Medulla oblongata (tissue), 1 donor: Measurements from ENCODE around the gene KSR1.

ENCODE experiments used
- DNase-seq: peaks from one replicate; pipeline ENCODE4 v3.0.0-alpha.2; 2015; ENCODE audit errors: extremely low spot score

Gene KSR1

DNA sequence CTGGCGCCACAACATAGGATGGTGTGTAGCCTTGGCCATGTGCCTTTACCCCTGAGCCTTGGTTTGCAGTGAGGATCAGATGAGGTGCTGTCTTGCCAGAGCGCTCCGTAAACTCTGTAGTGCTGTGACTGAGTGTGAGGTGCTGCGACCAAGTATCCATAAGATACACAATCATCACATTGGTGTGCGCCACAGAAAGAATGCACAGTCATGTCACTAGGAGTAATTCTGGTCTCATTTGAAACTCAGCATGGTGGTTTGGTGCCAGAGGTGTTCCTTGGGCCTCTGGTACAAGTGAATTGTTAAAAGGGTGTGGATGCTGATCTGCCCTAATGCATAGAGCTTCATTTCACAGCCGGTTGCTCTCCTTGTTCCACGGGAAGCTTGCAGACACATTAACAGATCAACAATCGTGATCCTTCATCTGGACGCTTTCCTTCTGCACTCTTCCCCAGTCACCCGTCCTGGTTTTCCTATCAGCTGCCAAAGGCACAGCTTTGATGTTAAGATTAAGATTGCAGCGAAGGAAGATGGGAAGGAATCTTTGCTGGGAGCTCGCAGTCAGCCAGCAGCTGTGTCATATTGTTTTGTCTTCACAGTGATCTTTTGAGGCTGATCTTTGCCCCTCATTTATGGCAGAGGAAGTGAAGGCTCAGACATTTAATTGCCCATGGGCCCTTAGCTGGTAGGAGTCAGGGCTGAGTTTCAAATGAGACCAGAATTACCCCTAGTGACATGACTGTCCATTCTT lies 79.1 kb downstream of the KSR1 start:
- no peak for DNase-seq

DNA sequence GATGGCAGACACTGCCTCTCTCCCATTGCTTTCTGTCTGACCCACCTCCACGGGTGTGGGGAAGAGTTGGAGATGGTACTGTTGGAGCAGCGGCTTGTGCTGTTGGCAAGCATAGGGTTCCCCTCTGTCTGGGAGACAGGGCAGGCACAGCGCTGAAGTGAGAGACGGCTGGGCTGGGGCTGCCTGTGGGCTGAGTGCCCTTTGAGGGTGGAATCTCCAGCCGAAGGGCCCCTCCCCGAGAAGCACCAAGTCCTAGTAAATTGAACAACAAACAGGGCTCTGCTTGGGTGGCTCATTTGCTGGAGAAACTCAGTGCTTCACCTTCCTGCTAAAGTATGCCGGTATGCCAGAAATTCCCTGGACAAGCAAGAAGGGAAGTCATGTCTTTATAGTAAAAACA lies 79.7 kb downstream of the KSR1 start:
- DNase-seq: no peak

DNA sequence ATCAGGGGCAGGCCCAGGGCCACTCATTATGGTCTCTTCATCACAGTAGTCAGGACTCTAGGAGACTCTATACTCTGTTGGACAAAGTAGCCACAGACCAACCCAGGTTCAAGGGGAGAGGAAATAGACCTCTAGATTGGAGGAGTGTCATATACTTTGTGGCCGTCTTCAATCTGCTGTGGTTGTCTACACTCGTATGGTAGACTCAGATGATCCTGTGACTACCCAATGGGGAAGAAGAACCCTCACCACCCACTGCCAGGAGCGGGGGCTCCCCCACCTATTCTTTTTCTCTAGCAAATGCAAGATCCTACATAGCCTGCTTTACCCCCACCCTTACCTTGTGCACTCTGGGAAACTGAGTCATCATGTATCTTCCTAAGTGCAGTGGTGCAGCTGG lies 80.5 kb downstream of the KSR1 start:
- DNase-seq: no peak

DNA sequence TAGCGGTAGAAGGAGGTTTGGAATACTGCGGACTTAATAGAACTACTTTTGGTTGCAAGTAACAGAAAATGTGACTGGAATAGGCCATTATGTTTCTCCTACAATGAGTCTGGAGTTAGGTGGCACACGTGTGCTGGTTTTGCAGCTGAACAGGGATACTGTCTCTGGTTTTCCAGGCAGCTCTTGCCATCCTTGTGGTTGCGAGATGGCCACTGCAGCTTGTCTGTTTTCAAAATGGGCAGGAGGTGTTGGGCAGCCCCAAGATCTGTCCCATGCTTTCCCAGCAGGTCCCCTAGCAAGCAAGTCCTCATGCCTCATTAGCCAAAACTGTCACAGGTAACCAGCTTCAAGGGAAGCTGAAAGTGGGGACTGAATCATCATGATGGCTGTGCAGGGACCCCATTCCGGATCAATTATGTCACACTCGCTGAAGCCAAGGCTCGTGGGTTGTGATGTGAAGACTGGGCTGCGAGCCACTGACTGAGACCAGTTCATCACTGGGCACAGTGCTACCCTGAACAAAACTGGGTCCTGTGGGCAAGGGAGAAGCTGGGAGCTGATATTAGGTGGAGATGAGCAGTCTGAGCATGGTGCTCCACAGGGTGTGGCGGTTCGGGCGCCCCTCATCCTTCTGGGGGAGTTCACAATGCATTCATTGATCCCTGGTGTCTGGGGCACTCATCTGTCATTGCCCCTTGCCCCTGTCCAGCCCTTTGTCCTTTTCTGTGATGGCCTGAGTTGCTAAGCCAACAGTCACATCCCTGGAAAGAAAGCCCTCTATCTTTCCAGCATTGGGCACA lies 82.1 kb downstream of the KSR1 start:
- DNase-seq: peak; percentile 82

DNA sequence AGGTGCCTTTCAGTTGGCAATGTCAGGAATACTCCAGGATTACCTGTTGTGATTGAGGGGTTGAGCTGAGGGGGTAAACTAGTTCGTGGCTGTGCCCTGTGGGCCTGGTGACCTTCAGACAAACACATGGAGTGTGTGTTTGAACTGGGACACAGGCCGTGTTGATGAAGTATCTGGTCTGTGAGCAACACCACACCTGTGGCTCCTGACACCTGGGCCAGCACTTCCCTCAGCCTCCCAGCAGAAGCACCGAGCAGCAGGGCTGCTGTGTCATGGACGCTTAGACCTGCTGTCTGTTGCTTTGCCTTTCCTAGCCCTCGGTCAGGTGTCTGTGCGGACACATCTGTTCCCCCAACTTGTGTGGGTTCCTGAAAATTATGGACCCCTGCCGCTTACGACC lies 82.9 kb downstream of the KSR1 start:
- no peak for DNase-seq

DNA sequence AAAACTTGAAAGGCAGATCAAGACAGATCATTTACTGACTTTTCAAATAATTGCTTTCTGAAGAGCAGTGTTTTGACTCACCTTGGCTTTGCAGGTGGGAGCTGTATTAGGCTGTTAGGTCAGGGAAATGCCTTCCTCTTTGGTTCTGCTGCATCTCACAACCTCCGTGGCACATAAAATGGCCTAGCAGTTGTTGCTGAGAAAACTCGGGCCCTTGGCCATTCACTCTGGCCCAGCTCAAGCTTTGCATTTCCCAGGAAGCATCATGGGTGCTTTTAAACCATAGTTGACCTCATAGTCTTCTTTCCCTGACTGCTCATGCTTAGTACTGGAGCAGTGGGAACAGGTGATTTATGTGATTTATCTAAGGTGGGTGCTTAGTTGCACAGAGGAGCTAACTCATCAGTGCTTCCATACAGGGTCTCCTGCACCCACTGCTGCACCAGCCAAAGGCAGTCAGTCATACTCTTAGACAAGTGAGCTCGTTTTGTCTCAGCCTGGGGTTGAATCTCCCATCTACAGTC lies 83.6 kb downstream of the KSR1 start:
- no peak for DNase-seq

DNA sequence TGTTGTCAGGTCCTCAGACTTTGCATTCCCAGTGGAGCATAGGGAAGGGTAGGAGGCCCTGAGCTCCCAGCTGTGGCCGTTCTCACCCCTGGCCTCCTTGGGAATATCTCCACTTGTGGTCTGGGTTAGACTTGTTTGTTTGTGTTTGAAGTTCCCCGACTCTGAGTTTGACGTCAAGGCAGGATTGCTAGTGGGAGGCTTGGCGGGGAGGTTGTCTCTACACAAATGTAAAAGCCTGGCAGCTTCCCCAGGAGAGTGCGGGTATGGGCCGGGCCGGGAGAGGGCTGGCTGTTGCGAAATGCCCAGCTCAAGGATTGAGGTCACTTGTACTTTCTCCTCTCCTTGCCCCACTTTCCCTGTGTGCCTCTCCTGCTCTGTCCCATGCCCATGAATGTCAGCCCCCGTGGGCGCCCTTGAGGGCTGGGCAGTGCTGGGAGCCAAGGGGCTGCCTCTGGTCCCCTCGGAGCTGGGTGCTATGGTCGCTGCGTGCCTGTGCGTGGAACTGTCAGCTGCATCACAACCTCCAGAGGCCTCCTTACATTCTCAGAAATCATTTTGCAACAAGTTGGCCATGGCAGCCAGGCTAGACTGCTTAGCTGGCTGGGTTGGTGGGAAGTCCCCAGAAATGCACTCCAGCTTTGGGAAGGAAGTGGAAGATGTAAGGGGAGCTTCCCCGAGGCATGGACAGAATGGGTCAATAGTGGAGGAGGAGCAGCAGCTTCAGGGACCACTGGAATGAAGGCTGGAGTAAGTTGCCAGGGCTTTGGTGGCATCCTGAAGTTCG lies 84.3 kb downstream of the KSR1 start:
- DNase-seq: peak; percentile 89

DNA sequence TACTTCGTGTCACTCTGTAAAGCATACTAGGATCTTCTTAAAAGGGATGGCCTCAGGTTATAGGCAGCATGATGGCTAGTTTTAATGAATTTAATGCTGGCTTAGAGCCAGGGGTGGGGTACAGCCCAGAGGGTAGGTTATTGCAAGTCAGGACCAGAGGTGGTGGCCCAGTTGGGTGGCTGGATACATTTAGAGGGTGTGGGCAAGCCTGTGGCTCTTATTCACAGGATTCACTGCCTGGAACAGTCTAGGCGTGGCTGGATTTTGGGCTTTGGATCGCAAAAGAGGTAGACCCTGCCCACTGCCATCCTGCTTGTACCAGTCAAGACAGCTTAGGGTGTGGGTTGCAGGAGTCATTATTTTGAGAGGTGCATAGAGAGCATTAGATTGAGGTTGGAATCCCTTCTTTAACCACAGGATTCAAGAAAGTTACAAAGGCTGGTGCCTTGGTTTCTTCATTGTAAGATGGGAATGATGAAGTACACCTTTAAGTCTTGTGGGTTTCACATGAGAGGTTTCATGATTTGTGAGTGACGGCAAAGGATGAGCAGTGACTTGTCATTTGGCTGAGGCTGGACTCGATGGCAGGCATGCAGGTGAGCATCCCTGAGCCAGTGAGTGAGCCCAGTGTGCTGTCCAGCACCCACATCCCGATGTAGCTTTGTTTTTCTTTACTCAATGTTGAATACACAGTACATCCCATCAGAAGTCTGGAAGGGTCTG lies 85.2 kb downstream of the KSR1 start:
- DNase-seq: no peak

DNA sequence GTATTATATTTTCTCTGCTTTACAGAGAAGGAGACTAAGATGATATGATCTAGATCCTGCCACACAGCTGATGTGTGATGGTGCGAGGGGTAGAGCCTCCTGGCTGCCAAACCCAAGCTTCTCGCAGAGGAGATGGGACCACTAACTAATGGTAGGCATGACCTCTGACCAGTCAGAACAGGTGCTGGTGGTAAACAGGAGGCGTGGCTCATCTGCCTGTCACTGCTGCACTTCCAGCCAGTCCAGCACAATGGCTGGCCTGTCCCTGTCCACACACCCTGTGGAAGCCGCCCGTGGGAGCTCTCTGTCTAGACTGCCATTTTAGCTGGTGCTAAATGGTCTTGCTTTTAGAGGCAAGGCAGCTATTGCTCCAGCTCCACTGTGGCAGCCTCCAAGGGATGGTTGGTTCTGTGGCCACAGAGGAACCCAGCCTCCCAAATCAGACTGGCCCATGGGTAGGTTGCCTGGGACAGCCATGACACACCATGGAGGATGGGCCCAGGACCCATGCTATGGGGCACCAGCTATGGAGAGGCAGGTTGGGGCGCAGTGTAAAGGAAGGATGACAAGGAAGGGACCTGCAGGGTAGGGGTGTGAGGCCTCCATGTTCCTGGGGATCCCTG lies 86.7 kb downstream of the KSR1 start:
- DNase-seq: no peak

DNA sequence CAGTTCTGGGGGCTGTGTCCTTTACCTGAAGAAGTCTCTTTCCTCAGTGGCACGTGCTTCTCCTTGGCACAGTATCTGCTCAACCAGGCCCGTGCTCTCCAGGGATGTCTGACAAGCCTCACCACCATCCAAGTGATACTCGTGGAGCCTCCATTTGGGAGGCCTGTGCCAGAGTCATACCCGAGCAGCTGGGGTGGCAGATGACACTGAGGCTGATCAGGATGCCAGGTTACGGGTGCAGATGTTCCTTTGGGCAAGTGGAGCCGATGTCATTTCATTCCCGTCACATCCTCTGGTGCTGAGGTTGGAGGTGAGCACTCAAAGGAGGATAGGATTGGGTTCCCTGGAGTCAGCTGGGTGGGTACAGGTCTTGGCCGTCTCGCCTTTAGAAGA lies 87.2 kb downstream of the KSR1 start:
- no peak for DNase-seq

DNA sequence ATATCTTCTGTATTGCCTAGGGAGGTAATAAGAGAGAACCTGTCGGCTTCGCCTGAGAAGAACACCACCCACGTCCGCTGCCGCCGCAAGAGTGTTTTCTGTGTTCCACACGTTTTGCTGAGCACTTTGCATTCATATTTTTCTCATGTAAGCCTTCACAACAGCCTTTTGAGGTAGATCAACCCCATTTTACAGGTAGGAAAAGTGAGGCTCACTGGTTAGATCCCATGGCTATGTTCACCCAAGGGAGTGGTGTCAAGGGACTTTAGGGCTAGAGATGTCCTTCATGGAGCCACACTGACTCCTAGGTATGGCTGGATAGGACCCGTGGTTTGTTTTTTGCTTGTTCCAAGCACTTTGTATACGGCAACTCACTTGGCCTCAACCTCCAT lies 87.7 kb downstream of the KSR1 start:
- no peak for DNase-seq

DNA sequence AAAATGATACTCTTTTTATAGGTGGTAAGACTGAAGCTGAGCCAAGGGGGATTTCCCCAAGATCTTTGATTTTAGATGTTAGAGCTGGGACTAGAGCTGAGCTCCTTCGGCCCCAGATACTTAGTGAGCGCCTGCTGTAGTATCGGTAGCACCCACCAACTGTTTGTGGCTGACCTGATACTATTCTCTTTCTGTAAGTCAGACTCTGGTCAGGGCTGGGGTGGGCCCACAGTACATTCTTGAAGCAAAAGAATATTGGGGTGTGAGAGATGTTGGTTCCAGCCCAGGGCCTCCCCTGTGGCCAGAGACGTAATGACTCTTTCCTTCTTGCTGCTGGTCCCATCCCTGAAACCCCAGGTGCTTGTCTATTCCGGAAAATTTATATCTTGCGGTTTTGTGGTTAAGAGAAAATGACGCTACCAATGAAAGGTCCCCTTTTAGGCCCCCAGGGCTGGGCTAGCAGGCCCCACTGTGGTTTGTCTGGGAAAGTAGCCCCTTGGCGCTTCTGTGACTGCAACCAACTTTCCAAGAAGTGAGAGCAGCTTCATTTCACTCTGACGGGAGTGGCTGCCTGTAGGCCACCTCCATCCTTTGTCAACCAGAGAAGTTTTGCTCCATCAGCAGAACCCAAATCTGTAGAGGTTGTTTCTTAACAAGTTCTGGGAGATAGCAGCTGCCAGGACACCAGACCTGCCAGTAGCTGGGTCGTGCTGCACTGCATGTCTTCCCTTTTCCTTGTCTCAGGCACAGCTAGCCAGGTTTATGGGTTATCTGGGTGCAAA lies 88.3 kb downstream of the KSR1 start:
- DNase-seq: no peak

DNA sequence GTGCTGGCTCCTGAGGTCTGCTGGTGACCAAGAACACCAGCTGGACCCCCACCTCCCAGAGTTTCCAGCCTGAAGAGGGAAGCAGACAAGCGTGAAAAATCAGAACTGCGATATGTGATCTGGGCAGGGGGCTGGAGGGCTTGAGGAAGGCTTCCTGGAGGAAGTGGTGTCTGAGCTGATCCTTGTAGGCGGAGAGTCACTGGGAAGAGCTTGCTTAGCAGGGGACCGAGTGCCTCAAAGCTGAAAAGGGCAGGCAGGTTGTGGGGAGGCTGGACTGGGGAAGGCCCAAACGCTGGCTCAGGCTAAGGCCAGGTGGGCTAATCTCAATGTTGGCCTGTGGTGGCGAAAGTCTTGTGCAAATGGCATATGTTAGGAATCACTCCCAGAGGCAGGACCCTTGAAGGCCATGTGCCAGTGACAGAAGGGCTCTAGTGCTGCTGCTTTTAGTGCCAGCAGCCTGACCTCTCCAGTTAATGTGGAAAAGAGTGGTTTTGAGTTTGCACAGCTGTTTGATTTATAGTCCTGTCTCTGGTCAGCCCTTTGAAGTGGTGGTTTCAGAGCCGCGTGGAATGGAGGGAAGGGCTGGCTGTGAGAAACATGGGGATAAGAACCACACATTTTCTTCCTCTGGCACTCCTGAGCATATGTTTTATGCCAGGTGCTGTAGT lies 89.4 kb downstream of the KSR1 start:
- no peak for DNase-seq

DNA sequence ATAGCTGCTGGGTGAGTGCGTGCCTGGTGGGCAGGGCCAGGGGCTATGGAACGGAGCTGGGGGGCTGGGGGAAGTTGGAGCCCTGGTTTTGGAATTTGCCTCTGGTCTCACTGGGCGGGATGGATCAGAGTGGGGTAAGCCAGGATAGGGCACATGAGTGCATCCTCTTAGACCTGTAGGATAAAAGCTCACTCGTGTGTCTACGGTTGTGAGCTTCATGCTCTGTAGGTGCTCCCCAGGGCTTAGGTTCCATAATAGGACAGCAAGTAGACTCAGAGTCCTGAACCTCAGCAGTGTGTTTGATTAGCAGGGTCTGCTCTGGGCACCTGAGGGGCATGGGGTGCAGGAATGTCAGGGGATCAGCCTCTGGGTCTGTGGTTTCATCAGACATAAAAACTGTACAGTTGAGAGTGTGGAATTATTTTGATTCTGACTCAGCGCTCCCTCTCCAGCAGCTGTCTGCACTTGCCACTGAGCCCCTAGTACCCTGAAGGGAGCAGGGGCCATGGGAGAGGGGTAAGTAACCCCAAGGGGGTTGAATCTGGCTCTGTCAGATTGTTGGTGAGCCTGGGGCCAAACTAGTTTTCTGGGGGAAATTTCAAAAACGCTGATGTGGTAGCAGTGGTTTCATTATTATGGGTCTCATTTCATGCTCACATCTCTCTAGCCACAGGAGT lies 90.5 kb downstream of the KSR1 start:
- DNase-seq: no peak

DNA sequence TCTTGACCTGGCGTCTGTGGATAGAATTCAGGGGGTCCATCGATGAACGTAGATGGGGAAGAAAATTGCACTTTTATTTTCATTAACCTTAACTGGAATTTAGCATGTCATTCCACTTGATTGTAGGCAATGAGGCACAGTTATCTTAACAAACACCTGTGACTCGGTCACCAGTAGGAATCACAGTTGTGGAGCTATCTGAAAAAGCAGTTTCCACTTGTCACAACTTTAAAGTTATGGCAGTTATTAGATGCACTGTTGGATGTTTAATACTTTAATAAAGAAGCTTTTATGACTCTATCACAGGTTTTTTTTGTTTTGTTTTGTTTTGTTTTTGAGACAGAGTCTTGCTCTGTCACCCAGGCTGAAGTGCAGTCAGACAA lies 91.0 kb downstream of the KSR1 start:
- no peak for DNase-seq

DNA sequence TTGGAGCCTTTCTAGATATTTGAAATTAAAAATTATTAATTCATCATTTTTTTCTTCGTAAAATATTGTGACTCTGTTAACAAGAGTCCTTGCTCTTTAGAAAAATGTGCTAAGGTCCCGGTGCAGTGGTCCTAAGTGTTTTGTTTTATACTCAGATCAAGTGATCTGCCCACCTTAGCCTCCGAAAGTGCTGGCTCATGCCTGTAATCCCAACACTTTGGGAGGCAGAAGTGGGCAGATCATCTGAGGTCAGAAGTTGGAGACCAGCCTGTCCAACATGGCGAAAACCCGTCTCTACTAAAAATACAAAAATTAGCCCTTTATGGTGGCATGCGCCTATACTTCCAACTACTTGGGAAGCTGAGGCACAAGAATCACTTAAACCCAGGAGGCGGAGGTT lies 92.1 kb downstream of the KSR1 start:
- DNase-seq: no peak

DNA sequence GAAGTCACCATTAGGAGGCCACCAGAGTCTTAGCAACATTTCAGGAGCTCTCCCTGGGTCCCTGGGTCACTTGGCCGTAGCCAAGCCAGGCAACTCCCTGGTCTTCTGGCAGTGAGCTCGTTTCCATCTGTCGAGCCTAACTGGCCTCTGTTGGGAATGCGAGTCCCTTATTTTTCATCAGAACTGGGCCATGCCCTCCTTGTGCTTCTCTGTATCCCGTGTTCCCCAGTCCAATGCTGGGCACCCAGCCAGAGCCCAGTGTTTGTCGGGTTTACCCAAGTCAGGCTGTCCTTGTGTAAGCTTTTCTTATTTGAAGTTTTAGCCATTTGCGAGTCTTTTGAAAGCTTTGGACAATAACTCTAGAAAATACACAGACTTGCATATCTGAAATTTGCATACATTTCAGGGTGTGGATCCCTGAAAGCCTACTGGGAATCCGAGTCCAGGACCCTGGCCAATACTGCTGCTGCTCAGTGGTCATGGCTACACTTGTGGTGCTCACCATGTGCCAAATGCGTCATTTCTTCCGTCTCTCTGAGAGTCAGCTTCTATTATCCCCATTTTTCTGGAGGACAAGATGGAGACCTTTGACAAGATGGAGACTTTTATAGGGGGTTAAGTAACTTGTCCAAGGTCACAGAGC lies 93.1 kb downstream of the KSR1 start:
- peak; percentile 85 for DNase-seq

DNA sequence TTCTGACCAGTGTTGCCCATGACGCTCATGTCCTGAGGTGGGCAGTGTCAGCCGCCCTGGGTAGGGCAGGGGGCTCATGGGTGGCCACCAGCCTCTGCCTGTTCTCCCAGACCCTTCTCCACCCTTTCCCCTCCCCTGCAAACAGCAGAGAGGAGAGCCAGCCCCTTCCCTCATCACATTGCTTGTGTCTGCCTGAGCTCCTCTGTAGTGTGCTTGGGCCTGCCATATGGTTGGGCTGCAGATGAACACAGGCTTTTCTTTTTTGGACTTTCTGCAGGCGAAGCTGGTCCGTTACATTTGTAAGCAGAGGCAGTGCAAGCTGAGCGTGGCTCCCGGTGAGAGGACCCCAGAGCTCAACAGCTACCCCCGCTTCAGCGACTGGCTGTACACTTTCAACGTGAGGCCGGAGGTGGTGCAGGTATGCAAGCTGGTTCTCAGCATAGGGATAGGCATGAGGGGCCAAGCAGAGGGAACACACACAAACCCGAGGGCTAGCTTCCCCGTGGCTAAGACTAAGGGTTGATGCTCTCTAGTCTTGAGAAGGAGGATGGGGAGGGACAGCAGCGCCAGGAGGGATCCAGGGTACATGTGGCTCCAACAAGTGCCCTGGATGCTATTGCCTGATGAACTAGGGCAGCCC lies 94.2 kb downstream of the KSR1 start:
- DNase-seq: no peak
